H1 (cell line): Measurements from ENCODE around the gene SH3BP2. TPM values are rescaled to one million over a fixed set of nuclear protein-coding genes. Genes with fewer than 3 reads are reported as not detected.

ENCODE experiments used
- BACH1 ChIP-seq: IDR thresholded peaks from 2 replicates; pipeline ENCODE4 v1.6.1; 2012; ENCODE audit warnings: low read length, improper control_type of control experiment
- polyA plus RNA-seq, 7 experiments: library from polyadenylated mRNA; depleted of rRNA in 3 of 7; stranded (reverse) in 5 of 7; unstranded in 2 of 7; fragments of >200 nt in 5 of 7; fragments of 200-250 nt in 2 of 7; gene quantifications; 1 replicate in 5 of 7; 2 replicates in 1 of 7; 4 replicates in 1 of 7; pipeline versions ENCODE4 v1.2.1 to v1.2.3, GENCODE V29; 2011 to 2013; ENCODE audit warnings: missing spikeins in 2 of 7, mixed read lengths in 2 of 7
- total RNA-seq: library from RNA; stranded (reverse); fragmentation: NEBNext Ultra II Directional; extraction: Animal tissue kit (Norgen Biotek cat#: 25700); gene quantifications from 2 replicates; pipeline ENCODE4 v1.2.1, GENCODE V29; 2021
- TF ChIP-seq, protein P1 (sequence below): fragments of 300-600 bp; sonication (generic); IDR thresholded peaks from 2 replicates; pipeline ENCODE4 v1.7.1; 2012; ENCODE audit warnings: low read length, moderate library complexity, mild to moderate bottlenecking, inconsistent platforms; ENCODE audit not compliant: insufficient replicate concordance

Gene SH3BP2
- total and polyA plus RNA-seq, 2 of the 8 experiments (the other 6 are each of a cell fraction or from before 2014, with no cell fraction given), result 27.4 to 31.4 TPM

GRCh38 chr4:2768124-2768523 is 24.8 kb upstream of the SH3BP2 start (continued):
- TF ChIP-seq, protein P1, sequence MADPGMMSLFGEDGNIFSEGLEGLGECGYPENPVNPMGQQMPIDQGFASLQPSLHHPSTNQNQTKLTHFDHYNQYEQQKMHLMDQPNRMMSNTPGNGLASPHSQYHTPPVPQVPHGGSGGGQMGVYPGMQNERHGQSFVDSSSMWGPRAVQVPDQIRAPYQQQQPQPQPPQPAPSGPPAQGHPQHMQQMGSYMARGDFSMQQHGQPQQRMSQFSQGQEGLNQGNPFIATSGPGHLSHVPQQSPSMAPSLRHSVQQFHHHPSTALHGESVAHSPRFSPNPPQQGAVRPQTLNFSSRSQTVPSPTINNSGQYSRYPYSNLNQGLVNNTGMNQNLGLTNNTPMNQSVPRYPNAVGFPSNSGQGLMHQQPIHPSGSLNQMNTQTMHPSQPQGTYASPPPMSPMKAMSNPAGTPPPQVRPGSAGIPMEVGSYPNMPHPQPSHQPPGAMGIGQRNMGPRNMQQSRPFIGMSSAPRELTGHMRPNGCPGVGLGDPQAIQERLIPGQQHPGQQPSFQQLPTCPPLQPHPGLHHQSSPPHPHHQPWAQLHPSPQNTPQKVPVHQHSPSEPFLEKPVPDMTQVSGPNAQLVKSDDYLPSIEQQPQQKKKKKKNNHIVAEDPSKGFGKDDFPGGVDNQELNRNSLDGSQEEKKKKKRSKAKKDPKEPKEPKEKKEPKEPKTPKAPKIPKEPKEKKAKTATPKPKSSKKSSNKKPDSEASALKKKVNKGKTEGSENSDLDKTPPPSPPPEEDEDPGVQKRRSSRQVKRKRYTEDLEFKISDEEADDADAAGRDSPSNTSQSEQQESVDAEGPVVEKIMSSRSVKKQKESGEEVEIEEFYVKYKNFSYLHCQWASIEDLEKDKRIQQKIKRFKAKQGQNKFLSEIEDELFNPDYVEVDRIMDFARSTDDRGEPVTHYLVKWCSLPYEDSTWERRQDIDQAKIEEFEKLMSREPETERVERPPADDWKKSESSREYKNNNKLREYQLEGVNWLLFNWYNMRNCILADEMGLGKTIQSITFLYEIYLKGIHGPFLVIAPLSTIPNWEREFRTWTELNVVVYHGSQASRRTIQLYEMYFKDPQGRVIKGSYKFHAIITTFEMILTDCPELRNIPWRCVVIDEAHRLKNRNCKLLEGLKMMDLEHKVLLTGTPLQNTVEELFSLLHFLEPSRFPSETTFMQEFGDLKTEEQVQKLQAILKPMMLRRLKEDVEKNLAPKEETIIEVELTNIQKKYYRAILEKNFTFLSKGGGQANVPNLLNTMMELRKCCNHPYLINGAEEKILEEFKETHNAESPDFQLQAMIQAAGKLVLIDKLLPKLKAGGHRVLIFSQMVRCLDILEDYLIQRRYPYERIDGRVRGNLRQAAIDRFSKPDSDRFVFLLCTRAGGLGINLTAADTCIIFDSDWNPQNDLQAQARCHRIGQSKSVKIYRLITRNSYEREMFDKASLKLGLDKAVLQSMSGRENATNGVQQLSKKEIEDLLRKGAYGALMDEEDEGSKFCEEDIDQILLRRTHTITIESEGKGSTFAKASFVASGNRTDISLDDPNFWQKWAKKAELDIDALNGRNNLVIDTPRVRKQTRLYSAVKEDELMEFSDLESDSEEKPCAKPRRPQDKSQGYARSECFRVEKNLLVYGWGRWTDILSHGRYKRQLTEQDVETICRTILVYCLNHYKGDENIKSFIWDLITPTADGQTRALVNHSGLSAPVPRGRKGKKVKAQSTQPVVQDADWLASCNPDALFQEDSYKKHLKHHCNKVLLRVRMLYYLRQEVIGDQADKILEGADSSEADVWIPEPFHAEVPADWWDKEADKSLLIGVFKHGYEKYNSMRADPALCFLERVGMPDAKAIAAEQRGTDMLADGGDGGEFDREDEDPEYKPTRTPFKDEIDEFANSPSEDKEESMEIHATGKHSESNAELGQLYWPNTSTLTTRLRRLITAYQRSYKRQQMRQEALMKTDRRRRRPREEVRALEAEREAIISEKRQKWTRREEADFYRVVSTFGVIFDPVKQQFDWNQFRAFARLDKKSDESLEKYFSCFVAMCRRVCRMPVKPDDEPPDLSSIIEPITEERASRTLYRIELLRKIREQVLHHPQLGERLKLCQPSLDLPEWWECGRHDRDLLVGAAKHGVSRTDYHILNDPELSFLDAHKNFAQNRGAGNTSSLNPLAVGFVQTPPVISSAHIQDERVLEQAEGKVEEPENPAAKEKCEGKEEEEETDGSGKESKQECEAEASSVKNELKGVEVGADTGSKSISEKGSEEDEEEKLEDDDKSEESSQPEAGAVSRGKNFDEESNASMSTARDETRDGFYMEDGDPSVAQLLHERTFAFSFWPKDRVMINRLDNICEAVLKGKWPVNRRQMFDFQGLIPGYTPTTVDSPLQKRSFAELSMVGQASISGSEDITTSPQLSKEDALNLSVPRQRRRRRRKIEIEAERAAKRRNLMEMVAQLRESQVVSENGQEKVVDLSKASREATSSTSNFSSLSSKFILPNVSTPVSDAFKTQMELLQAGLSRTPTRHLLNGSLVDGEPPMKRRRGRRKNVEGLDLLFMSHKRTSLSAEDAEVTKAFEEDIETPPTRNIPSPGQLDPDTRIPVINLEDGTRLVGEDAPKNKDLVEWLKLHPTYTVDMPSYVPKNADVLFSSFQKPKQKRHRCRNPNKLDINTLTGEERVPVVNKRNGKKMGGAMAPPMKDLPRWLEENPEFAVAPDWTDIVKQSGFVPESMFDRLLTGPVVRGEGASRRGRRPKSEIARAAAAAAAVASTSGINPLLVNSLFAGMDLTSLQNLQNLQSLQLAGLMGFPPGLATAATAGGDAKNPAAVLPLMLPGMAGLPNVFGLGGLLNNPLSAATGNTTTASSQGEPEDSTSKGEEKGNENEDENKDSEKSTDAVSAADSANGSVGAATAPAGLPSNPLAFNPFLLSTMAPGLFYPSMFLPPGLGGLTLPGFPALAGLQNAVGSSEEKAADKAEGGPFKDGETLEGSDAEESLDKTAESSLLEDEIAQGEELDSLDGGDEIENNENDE, result no peak
- TF ChIP-seq BACH1, result no peak
